Suppressor macrophage treated with lipopolysaccharide for 1 hour (primary cell): ENCODE measurements around the gene SP110.

ENCODE experiments used
- DNase-seq, 3 donors: peaks; one replicate each; pipeline ENCODE4 v3.0.0-alpha.2; 2020 to 2022

The SP110 gene

GRCh38 chr2:230224458-230224857 lies 4.7 kb upstream of the SP110 start:
- DNase-seq = peak; percentile 38 to 65 (median 55)

DNA sequence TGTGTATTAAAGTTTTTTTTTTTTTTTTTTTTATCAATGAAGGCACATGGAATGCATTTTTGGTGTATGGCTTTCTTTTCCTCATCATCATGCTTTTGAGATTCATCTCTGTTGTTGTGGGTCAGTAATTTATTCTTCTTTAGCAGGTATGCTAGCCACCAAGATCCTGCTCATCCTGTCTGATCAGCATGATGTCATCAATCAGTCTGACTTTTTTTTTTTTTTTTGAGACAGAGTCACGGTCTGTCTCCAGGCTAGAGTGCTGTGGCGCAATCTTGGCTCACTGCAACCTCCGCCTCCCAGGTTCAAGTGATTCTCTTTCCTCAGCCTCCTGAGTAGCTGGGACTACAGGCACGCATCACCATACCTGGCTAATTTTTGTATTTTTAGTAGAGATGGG lies 3.0 kb upstream of the SP110 start:
- DNase-seq = peak in 2 of 3 donors; percentile 27 to 48

GRCh38 chr2:230221493-230221892 lies 1.7 kb upstream of the SP110 start:
- no peak for DNase-seq

DNA sequence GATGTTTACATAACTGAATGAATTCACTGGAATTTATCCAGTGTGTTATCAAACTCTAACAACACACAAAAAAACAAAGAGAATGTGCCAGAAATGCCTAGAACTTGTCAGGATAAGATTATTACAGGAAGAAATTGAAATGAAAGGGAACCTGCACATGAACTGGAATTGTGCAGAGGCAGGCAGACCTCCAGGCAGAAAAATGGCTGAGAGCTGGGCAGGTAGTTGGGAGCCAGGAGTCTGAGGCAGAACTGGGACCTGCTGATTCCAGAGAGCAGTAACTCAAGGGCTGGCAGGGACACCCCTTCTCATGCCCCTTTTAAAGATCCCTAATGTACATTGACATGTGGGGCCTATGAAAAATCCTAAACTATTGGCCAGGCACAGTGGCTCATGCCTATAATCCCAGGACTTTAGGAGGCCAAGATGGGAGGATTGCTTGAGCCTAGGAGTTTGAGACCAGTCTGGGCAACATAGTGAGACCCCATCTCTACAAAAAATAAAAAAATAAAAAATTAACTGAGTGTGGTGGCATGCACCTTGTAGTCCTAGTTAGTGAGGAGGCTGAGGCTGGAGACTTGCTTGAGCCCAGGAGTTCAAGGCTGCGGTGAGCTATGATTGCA lies 674 bp upstream of the SP110 start:
- no peak for DNase-seq

- DNase-seq = peak; percentile 55 to 76 (median 73)
These were observed 1.4 kb downstream of the SP110 start for GRCh38 chr2:230218421-230218820.

DNA sequence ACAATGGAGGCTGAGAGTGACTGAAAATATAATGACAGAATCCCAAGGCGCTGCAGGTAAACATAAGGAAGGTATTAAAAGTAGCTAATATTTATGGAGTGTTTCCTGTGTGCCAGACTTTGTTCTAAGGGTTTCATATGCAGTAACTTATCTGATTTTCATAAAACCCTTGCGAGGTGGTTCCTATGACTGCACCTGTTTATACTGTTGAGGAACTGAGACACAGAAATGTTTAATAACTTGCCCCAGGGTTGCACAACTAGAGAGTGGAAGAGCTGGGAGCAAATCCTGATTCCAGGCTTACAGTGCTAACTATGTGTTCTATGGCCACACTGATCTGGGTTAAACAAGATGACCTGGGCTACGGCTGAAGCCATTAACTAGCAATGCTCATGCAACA lies 2.4 kb downstream of the SP110 start:
- no peak for DNase-seq

DNA sequence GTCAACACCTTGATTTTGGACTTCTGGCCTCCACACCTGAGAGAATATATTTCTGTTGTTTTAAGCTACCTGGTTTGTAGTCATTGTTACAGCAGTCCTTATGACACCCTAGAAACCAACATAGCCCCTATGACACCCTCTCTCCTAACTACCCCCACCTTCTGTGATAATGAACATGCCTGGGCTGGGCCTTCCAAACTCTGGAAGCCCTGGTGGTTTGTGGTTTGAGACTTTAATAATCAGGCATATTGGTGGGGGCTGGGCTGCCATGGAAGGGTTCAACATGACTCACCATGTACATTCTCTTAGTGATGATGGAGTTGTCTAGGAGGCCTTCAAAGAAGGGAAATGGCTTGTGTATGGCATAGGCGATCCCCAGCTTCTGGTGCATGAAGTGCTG lies 3.3 kb downstream of the SP110 start:
- no peak for DNase-seq

DNA sequence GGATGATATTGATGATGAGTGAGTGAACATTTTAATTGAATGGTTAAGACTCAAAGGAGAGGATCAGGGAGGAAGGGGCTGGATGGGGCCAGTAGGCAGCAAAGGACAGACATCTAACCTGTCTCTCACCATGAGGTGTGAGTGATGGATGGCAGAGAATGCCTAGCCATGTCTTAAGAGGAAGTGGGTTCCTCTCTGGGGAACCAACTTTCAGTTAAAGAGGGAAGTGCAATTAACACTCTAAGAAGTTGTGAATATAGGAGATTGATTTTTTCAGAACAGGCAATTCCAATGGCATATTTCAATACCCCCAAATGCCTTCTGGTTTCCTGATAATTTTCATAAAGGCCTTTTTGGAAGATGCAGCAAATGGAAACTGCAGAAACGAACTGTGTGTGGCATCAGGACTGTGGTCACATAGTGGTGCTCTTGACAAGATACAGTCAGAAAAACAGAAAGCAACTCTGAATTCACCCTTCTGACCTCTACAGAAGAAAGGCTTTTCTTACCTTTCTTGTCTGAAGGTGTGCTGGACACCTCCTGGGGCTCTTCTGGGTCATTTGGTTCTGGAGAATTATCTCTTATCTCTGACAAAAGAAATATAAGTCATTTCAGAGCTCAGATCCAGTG lies 10.2 kb downstream of the SP110 start:
- peak; percentile 39 to 55 (median 51) for DNase-seq

DNA sequence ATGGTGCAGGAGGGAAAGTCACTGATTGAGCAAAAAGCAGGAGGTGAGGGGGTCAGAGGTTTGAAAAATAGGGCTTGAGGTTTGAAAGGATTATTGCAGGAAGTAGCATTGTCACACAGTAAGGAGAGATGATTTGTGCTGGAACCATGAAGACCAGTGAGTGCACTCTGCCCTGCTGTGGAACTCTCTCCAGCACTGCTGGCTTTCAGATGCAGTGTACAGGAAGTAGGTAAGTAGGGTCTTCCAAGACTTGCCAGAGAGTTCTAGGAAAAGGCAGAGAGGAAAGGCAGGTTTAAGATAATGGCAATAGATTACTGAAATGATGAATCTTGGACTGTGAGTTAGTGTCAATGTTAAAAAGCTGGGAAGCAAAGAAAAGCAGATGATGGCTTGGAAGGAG lies 11.2 kb downstream of the SP110 start:
- no peak for DNase-seq

DNA sequence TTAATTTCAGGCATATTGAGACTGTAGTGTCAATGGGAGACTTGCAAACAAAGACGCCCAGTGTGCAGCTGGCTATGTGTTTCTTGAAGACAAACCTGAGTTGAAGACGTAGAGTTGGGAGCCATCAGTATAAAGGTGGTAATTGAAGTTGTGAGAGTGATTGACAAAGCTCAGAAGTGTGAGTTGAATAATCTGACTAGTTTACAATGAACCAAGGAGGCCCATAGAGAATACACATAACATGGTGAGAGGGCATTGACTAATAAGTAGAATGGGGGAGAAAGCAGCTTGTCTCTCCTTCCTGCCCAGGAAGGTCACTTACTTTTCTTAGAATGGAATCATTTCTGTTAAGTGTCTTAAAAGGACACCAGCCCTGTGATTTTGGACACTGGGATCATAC lies 14.1 kb downstream of the SP110 start:
- no peak for DNase-seq

DNA sequence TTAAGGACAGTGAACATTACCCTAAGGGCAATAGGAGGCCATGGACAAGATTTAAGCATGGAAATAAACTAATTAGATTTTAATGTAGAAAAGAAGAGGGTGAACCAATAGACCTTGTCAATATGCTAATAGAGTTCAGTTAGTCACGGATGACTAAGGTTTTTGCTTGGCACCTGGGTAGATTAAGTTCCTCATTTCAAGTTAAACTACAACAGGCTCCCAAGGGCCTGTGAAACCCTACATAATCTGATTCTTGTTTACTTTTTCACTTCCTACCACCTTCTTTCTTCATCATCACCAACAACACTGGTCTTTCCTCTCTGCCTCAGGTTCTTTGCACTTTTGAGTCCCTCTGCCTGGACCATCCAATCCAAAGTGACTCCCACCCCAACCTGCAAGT lies 14.8 kb downstream of the SP110 start:
- DNase-seq = no peak

- DNase-seq = no peak
These were observed 16.6 kb downstream of the SP110 start for GRCh38 chr2:230203110-230203676.

DNA sequence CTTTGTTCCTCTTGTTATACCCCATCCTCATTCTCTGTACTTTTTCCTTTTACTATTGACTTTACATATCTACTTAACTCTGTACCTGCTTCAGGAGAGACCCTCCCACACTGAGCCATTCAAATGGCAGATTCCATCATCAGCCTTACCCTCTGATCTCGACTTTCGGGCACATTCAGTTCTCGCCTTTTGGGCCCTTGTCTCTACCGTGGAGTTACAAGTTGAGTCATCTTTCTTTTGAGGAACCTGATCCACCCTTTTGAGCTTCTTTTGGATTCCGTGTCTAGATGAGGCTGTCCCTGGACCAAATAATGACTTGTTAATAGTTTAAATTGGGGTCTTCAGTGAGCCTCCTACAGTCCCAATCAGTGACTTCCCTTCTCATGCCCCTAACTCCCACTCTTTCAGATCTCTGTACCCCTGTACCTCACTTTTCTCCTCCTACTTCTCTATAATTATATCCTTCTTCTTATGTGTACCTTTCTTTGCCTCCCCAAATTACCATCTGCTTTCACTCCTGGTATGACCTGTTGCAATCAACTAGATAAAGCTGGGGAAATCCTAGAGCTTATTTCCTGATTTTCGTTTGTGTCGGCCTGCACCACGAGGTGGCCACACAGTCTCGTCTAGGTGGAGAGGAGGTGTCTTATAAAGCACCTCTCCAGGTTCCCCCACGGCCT lies 17.2 kb downstream of the SP110 start:
- DNase-seq = no peak

DNA sequence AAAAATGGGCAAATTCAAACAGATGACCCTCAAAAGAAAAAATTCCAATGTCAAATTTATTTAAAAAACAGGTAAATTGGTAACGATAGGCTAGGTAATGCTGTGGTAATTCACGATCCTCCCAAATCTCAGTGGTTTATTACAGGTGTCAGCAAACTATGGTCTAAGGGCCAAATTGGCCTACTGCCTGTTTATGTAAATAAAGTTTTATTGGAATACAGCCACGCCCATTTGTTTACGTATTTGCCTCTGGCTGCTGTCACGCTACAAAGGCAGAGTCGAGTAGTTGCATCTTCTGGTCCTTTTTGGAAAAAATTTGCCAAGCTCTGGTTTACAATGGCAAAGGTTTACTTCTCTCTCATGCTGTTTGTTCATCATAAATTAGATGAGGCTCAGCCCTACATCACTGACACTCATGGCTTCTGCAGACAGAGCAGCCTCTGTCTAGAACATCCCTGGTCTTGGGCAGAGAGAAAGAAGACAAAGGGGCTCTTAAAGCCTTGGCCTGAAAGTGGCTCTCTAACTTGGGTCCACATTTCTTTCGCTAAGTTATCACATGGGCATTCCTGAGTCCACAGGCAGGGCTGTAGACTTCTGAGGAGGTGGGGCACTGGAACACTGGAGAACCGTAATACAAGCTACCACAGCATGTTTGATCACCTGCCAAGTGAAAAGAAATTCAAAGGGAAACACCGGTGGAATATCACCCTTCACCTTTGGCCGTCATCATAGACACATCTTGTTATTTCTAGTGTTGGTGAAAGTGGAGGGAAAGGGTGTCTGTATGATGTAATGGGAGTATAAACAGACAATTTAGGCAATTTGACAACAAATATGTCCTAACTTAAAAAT lies 34.8 kb downstream of the SP110 start:
- no peak for DNase-seq

- no peak for DNase-seq
These were observed 38.6 kb downstream of the SP110 start for GRCh38 chr2:230181195-230181594.

DNA sequence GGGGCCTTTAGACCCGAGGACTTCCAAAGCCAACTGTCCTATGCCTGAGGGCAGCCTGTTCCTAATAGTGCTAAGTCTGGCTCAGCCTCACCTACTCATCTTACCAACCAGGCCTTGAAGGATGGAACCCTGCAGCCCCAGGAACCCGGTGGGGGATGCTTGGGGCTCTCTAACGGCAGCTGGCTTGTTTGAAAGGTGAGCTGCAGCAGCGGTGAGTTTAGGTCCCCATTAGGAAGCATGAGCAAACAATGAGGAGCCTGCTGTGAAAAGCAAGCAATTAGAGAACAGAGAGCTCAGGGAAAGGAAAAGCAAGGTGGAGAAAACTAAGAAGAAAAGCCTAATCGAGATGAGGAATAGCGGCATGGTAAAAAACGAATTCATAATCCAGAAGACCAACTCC lies 39.9 kb downstream of the SP110 start:
- no peak for DNase-seq

GRCh38 chr2:230178546-230179485 lies 41.0 kb downstream of the SP110 start:
- DNase-seq = no peak

DNA sequence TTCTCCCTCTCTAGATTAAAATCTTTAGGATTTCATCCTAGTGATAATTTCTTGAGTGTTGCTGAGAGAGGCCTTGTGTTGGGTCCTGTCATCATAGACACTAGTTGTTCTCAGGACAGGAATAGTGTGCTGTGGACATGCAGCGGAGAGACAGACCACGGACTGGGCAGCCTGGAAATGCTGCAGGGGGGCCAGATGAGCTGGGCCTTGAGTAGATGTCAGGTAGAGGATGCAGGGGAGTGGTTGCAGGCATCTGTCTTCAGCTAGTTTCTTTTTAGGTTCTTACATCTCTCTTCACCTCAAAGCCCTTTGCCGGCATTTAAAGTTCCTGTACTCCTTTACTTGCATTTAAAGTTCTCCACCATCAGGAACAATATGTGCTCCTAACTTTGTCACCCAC lies 42.8 kb downstream of the SP110 start:
- DNase-seq = no peak

GRCh38 chr2:230174466-230174865 lies 45.3 kb downstream of the SP110 start:
- DNase-seq = no peak

DNA sequence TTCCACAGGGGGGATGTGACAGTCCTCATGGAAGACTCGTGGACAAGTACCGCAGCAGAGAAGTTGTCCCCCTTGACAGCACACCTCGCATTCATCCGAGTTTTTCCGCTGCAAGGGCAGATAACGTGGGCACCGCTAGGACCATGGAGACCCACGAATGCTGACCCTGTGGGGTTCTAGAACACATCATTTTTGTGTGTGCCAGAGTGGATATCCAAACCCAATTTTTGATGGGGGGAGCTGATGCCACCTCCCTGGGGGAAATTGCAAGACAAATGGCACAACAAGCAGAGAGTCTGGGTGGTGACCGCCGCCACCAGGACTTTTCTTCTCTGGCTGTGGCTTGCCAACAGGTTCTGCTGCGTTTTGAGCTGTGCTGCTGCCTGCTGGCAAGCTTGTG lies 46.9 kb downstream of the SP110 start:
- DNase-seq = no peak

DNA sequence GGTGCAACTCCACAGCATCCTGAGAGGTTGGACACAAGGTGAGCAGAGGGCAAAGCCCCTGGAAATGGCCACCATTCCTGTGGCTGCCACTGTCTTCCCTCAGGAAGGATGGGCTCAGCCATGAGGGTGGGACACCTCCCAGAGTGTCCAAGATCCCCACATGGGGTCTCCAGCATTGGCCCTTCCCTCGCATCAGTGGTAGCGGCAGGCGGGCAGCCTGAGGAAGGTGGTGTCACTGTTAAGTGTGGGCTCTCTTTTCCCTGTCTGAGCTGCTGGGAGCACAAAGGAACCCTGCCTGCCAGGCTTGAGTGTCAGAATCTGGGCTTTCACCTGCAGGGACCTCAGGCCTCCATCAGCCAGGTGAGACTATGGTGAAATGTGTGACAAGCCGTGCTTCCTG lies 47.6 kb downstream of the SP110 start:
- no peak for DNase-seq

DNA sequence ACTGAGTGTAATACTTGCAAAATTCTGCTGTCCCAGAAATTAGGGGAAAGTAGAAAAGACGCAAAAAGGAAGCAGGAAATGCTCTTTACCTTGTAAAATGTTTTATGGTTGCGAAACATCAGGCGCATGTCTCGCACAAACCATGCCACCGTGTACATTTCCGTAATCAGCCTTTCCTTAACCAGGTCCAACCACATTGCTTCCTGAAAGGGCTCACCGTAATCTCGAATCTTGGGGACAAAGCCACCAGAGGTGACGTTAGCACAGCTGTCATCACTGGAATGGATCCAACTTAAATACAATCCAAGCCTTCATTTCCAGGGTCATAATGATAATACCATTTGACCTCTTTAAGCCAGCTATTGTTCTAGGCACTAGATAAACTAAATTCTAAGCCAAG lies 49.3 kb downstream of the SP110 start:
- DNase-seq = no peak
